IPS-18c (cell line): ENCODE measurements around the gene CATSPER4.

Experiments used
- H3K4me3 ChIP-seq: 2 replicates; pipeline ENCODE4 v1.7.0; 2013; ENCODE audit warnings: low read depth, mild to moderate bottlenecking, low read length, moderate library complexity; ENCODE audit not compliant: insufficient read depth
- H3K9me3 ChIP-seq: one replicate; pipeline ENCODE4 v1.6.1; 2013; ENCODE audit warnings: mild to moderate bottlenecking, low read length, moderate library complexity; ENCODE audit not compliant: control insufficient read depth, insufficient read depth

The CATSPER4 gene

GRCh38 chr1:26162220-26162709 lies 28.1 kb upstream of the CATSPER4 start:
- Histone ChIP-seq H3K9me3 (no peaks in the 10 kb centered on the region), H3K4me3 (peak overlapping the region; percentile 50)

- Histone ChIP-seq H3K4me3 (no peak overlapping the region; the same call in 1 of the 2 replicates), H3K9me3 (no peaks in the 10 kb centered on the region)
Observed at GRCh38 chr1:26163684-26164035, 26.7 kb upstream of the CATSPER4 start.

- H3K9me3 ChIP-seq, result no peaks in the 10 kb centered on the region
- H3K4me3 ChIP-seq, result peak overlapping the region; percentile 58
Observed at GRCh38 chr1:26164036-26164860, 26.2 kb upstream of the CATSPER4 start.

- Histone ChIP-seq H3K9me3 (no peaks in the 10 kb centered on the region), H3K4me3 (peak overlapping the region; percentile 58; the same call in 1 of the 2 replicates)
Observed at GRCh38 chr1:26164861-26165842, 25.2 kb upstream of the CATSPER4 start.

GRCh38 chr1:26166719-26167281 lies 23.6 kb upstream of the CATSPER4 start:
- Histone ChIP-seq H3K4me3 (no peak overlapping the region), H3K9me3 (no peaks in the 10 kb centered on the region)

- no peaks in the 10 kb centered on the region for H3K9me3 ChIP-seq
- H3K4me3 ChIP-seq, result peak within 1 kb of the TSS; percentile 90
Observed at GRCh38 chr1:26168410-26169197, 21.8 kb upstream of the CATSPER4 start, which contains the start of gene C1orf232. C1orf232 (minus strand) TSS chr1:26168963; CDS start chr1:26168499, 464 bp downstream.

GRCh38 chr1:26169198-26169554 lies 21.2 kb upstream of the CATSPER4 start:
- no peaks in the 10 kb centered on the region for H3K9me3 ChIP-seq
- no peak overlapping the region; the same call in 1 of the 2 replicates for H3K4me3 ChIP-seq

GRCh38 chr1:26169669-26170471 lies 20.5 kb upstream of the CATSPER4 start, which contains the start of gene ZNF593:
ZNF593 (plus strand) TSS chr1:26169908; CDS start chr1:26169984, 76 bp downstream.
- H3K4me3 ChIP-seq, result peak within 1 kb of the TSS; percentile 90

GRCh38 chr1:26170472-26170821 lies 20.0 kb upstream of the CATSPER4 start:
- H3K4me3 ChIP-seq, result peak overlapping the region; percentile 90

More at GRCh38 chr1:26169669-26170471, 20.5 kb upstream of the CATSPER4 start, which contains the start of gene ZNF593:
- H3K9me3 ChIP-seq, result no peaks in the 10 kb centered on the region

GRCh38 chr1:26171084-26172072 lies 19.0 kb upstream of the CATSPER4 start, which contains the start of gene ZNF593OS:
ZNF593OS (minus strand) TSS chr1:26171832; CDS start chr1:26171661, 171 bp downstream.
- H3K4me3 ChIP-seq, result peak within 1 kb of the TSS; percentile 90; the same call in 1 of the 2 replicates

More at GRCh38 chr1:26170472-26170821, 20.0 kb upstream of the CATSPER4 start:
- H3K9me3 ChIP-seq, result no peaks in the 10 kb centered on the region

GRCh38 chr1:26175346-26175745 lies 15.1 kb upstream of the CATSPER4 start:
- Histone ChIP-seq H3K4me3 (no peak overlapping the region), H3K9me3 (no peaks in the 10 kb centered on the region)

More at GRCh38 chr1:26171084-26172072, 19.0 kb upstream of the CATSPER4 start, which contains the start of gene ZNF593OS:
- H3K9me3 ChIP-seq, result no peaks in the 10 kb centered on the region

- no peaks in the 10 kb centered on the region for H3K9me3 ChIP-seq
- peak within 1 kb of the TSS; percentile 52 for H3K4me3 ChIP-seq
Observed at GRCh38 chr1:26177182-26177684, 13.2 kb upstream of the CATSPER4 start, which contains the start of gene CNKSR1. CNKSR1 (plus strand) TSS chr1:26177491; CDS start chr1:26177548, 57 bp downstream.

GRCh38 chr1:26180010-26180506 lies 10.3 kb upstream of the CATSPER4 start:
- H3K9me3 ChIP-seq, result no peaks in the 10 kb centered on the region
- no peak overlapping the region for H3K4me3 ChIP-seq
